Measurements from ENCODE around the gene BAZ2B.

Gene BAZ2B

DNA sequence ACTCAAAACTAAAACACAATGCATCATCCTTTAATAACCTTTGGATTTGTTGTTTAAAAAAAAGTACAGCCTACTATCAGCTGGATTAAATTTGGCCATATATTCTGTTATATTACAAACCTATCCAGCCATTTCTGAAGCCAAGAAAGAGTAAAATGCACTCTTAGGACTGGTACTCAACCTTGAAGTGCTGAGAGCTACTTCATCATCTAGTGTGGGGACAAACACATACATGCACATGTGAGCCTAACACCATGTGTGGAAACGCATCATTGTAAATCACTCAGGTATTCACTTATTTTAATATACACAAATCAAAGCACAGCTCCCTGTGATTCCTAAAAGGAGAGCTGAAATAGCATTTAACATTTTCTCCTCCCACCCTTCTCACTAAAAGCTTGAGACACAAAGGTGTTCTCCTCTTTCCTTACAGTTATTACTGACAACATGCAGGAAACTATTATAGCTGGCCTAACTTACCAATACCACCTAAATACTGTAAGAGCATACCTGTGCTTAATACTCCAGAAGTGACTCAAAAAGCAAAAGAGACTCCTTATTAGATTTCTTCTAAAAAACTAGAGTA is 7.5 kb downstream of the BAZ2B start:
- peaks cover 12% of the 10 kb centered on the region for H3K27me3 Mint-ChIP-seq (ENCODE audit: low read depth)
- H3K36me3 Mint-ChIP-seq (ENCODE audit: low read depth): no peaks in the 10 kb centered on the region
- no peaks in the 10 kb centered on the region for H3K9me3 Mint-ChIP-seq
- no peaks in the 10 kb centered on the region for H3K4me1 Mint-ChIP-seq (ENCODE audit: low read depth)
- DNase-seq (ENCODE audit: low spot score): no peak
- H3K4me3 Mint-ChIP-seq: no peak overlapping the region
- H3K27ac Mint-ChIP-seq: no peak overlapping the region

DNA sequence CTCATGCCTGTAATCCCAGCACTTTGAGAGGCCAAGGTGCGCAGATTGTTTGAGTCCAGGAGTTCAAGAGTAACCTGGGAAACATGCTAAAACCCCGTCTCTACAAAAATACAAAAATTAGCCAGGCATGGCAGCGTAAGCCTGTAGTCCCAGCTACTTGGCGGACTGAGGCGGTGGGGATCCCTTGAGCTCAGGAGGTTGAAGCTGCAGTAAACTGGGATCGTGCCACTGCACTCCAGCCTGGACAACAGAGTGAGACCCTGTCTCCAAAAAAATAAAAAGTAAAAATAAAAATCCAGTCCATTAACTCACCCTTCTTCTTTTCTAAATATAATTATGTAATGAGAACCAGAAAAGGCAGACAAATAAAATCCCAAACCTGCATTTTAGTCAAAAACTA is 8.2 kb downstream of the BAZ2B start:
- no peaks in the 10 kb centered on the region for H3K36me3 Mint-ChIP-seq (ENCODE audit: low read depth)
- peaks cover 9% of the 10 kb centered on the region for H3K27me3 Mint-ChIP-seq (ENCODE audit: low read depth)
- no peaks in the 10 kb centered on the region for H3K4me1 Mint-ChIP-seq (ENCODE audit: low read depth)
- no peak for DNase-seq (ENCODE audit: low spot score)
- H3K4me3 Mint-ChIP-seq: no peak overlapping the region
- H3K9me3 Mint-ChIP-seq: no peaks in the 10 kb centered on the region
- H3K27ac Mint-ChIP-seq: no peak overlapping the region

DNA sequence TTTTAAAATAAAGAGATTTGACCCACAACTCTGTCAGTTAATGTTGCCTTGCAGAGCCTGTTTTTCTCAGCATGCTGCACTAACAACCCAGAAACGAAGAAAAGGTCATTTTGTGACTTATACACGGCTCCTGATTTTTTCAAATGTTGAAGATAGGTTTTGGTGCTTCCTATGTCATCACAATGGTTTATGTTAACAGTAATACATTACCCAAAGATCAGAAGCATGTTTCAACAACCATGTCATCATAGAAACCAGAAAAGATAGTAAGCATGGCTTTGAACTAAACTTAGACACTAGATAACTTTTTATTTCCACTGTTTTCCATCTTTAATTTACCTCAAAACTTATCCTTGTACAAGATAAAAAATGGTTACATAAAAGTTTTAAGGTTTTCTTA is 10.1 kb downstream of the BAZ2B start:
- Mint-ChIP-seq H3K27ac (no peak overlapping the region), H3K27me3 (ENCODE audit: low read depth) (peaks cover 4% of the 10 kb centered on the region), H3K4me1 (ENCODE audit: low read depth) (no peaks in the 10 kb centered on the region), H3K4me3 (no peak overlapping the region), H3K9me3 (no peaks in the 10 kb centered on the region), H3K36me3 (ENCODE audit: low read depth) (no peaks in the 10 kb centered on the region)
- DNase-seq (ENCODE audit: low spot score): no peak

DNA sequence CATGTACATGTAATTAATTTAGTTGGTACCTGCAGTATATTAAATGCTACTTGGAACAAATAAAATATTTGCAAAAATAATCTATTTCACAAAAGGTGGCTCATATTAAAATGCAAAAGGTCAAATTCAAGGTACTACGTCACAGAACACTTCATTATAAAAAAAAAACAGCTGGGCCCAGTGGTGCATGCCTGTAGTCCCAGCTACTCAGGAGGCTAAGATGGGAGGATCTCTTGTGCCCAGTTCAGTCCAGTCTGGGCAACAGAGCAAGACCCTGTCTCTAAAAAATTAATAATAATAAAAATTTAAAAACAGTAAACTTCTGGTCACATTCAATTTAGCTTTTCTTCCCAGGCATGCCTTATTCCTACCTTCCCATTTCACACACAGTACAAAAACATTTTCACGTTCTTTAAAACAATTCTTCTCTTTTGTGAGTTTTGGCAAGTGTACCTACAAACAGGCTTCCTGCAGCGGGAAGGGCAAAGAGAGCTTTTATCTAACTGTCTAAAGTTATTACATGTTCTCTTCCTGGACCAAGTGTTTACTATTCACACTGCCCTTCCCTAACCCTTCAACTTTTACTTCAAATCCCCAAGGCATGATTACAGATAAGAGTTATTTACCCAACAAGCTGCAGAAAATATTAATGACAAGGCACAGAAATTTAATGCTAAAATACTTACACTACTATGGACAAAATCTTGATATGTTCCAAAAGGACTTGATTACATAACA is 10.7 kb downstream of the BAZ2B start:
- H3K27ac Mint-ChIP-seq: no peak overlapping the region
- no peak for DNase-seq (ENCODE audit: low spot score)
- H3K4me1 Mint-ChIP-seq (ENCODE audit: low read depth): no peaks in the 10 kb centered on the region
- H3K4me3 Mint-ChIP-seq: no peak overlapping the region
- no peaks in the 10 kb centered on the region for H3K36me3 Mint-ChIP-seq (ENCODE audit: low read depth)
- no peaks in the 10 kb centered on the region for H3K9me3 Mint-ChIP-seq
- H3K27me3 Mint-ChIP-seq (ENCODE audit: low read depth): peaks cover 4% of the 10 kb centered on the region

DNA sequence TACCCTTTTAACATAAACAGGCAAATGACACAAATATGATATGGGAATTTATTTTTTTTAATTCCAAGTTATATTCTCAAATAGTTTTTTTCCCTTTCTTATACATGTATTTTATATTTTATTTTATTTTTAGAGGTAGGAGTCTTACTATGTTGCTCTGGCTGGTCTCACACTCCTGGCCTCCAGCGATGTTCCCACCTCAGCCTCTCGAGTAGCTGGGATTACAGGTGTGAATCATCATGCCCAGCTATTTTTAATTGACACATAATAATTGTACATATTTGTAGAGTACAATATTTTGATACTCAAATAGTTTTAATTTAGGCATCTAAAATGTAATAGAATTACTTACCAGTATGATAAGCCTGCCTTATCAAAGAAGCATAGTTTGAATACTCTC is 12.2 kb downstream of the BAZ2B start:
- Mint-ChIP-seq H3K27ac (no peak overlapping the region), H3K9me3 (no peaks in the 10 kb centered on the region), H3K4me1 (ENCODE audit: low read depth) (no peaks in the 10 kb centered on the region), H3K4me3 (no peak overlapping the region), H3K36me3 (ENCODE audit: low read depth) (no peaks in the 10 kb centered on the region), H3K27me3 (ENCODE audit: low read depth) (no peaks in the 10 kb centered on the region)
- DNase-seq (ENCODE audit: low spot score): no peak

- no peak overlapping the region for H3K4me3 Mint-ChIP-seq
- H3K27me3 Mint-ChIP-seq (ENCODE audit: low read depth): no peaks in the 10 kb centered on the region
- no peaks in the 10 kb centered on the region for H3K9me3 Mint-ChIP-seq
- no peaks in the 10 kb centered on the region for H3K36me3 Mint-ChIP-seq (ENCODE audit: low read depth)
- no peak for DNase-seq (ENCODE audit: low spot score)
- no peaks in the 10 kb centered on the region for H3K4me1 Mint-ChIP-seq (ENCODE audit: low read depth)
- H3K27ac Mint-ChIP-seq: no peak overlapping the region
These were observed 15.6 kb downstream of the BAZ2B start for GRCh38 chr2:159600752-159601151.

DNA sequence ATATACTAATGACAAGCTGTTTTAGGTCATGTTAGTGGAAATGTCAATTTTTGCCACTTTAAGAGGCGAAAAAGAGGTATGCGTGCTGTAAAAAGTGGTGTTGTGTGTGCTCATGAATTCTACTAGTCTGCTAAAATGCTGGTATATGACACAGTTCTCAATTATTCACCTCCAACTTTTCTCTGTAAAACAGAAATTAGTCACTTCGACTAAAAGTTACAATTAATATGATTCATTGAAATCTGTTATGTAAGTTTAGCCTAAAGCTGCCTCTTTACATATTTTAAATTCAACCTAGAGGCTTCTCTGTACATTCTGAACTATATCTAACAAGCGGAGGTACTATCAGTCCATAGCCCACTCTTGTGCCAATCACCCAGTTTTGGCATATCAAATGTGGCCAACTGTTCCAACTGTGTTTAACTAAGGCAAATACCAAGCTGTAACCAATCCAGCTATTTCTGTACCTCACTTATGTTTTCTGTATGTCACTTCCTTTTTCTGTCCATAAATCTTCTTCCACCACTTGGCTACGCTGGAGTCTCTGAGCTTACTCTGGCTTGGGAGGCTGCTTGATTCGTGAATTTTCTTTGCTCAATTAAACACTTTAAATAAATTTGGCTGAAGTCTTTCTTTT is 20.8 kb downstream of the BAZ2B start:
- Mint-ChIP-seq H3K4me1 (ENCODE audit: low read depth) (no peaks in the 10 kb centered on the region), H3K9me3 (no peaks in the 10 kb centered on the region), H3K4me3 (no peak overlapping the region), H3K27ac (no peak overlapping the region), H3K27me3 (ENCODE audit: low read depth) (no peaks in the 10 kb centered on the region), H3K36me3 (ENCODE audit: low read depth) (no peaks in the 10 kb centered on the region)
- no peak for DNase-seq (ENCODE audit: low spot score)

GRCh38 chr2:159592441-159592840 is 23.9 kb downstream of the BAZ2B start:
- no peaks in the 10 kb centered on the region for H3K36me3 Mint-ChIP-seq (ENCODE audit: low read depth)
- DNase-seq (ENCODE audit: low spot score): no peak
- no peaks in the 10 kb centered on the region for H3K27me3 Mint-ChIP-seq (ENCODE audit: low read depth)
- H3K4me3 Mint-ChIP-seq: no peak overlapping the region
- H3K4me1 Mint-ChIP-seq (ENCODE audit: low read depth): no peaks in the 10 kb centered on the region
- no peak overlapping the region for H3K27ac Mint-ChIP-seq
- no peaks in the 10 kb centered on the region for H3K9me3 Mint-ChIP-seq

- Mint-ChIP-seq H3K27me3 (ENCODE audit: low read depth) (no peaks in the 10 kb centered on the region), H3K27ac (no peak overlapping the region), H3K36me3 (ENCODE audit: low read depth) (no peaks in the 10 kb centered on the region), H3K9me3 (no peaks in the 10 kb centered on the region), H3K4me3 (no peak overlapping the region), H3K4me1 (ENCODE audit: low read depth) (no peaks in the 10 kb centered on the region)
- no peak for DNase-seq (ENCODE audit: low spot score)
These were observed 25.1 kb downstream of the BAZ2B start for GRCh38 chr2:159591221-159591620.

DNA sequence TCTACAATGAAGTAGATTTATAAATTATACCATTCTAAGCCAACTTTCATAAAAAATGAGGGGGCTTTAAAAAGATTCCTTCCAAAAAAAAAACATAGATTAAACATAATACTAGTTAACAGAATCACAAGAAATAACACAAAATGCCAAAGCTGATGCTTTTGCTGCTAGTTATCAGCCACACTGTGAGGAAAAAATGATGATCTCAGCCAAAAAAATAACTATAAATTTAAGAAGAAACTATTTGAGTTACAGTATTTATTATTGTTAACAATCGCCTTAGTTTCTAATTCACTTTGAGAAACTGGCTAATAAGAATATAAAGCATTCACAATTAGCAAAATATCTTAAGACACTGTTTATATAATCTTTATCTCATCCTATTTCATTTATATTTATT is 27.1 kb downstream of the BAZ2B start:
- Mint-ChIP-seq H3K27me3 (ENCODE audit: low read depth) (no peaks in the 10 kb centered on the region), H3K9me3 (no peaks in the 10 kb centered on the region), H3K36me3 (ENCODE audit: low read depth) (no peaks in the 10 kb centered on the region), H3K4me3 (no peak overlapping the region), H3K4me1 (ENCODE audit: low read depth) (no peaks in the 10 kb centered on the region), H3K27ac (no peak overlapping the region)
- DNase-seq (ENCODE audit: low spot score): no peak

- Mint-ChIP-seq H3K27ac (no peak overlapping the region), H3K9me3 (no peaks in the 10 kb centered on the region), H3K4me3 (no peak overlapping the region), H3K4me1 (ENCODE audit: low read depth) (no peaks in the 10 kb centered on the region), H3K27me3 (ENCODE audit: low read depth) (no peaks in the 10 kb centered on the region), H3K36me3 (ENCODE audit: low read depth) (no peaks in the 10 kb centered on the region)
- no peak for DNase-seq (ENCODE audit: low spot score)
These were observed 30.3 kb downstream of the BAZ2B start for GRCh38 chr2:159586034-159586433.

- Mint-ChIP-seq H3K36me3 (ENCODE audit: low read depth) (no peaks in the 10 kb centered on the region), H3K4me1 (ENCODE audit: low read depth) (no peaks in the 10 kb centered on the region), H3K27ac (no peak overlapping the region), H3K27me3 (ENCODE audit: low read depth) (no peaks in the 10 kb centered on the region), H3K9me3 (no peaks in the 10 kb centered on the region), H3K4me3 (no peak overlapping the region)
- no peak for DNase-seq (ENCODE audit: low spot score)
These were observed 30.7 kb downstream of the BAZ2B start for GRCh38 chr2:159585622-159586021.

GRCh38 chr2:159584796-159585195 is 31.6 kb downstream of the BAZ2B start:
- Mint-ChIP-seq H3K27me3 (ENCODE audit: low read depth) (no peaks in the 10 kb centered on the region), H3K4me1 (ENCODE audit: low read depth) (no peaks in the 10 kb centered on the region), H3K27ac (no peak overlapping the region), H3K36me3 (ENCODE audit: low read depth) (no peaks in the 10 kb centered on the region), H3K9me3 (no peaks in the 10 kb centered on the region), H3K4me3 (no peak overlapping the region)
- DNase-seq (ENCODE audit: low spot score): no peak

- H3K9me3 Mint-ChIP-seq: peaks cover 9% of the 10 kb centered on the region
These were observed 42.3 kb downstream of the BAZ2B start for GRCh38 chr2:159573846-159574606.

More at GRCh38 chr2:159573846-159574606, 42.3 kb downstream of the BAZ2B start:
- Mint-ChIP-seq H3K27ac (no peak overlapping the region), H3K27me3 (ENCODE audit: low read depth) (peaks cover 7% of the 10 kb centered on the region), H3K4me1 (ENCODE audit: low read depth) (no peaks in the 10 kb centered on the region), H3K4me3 (no peak overlapping the region), H3K36me3 (ENCODE audit: low read depth) (no peaks in the 10 kb centered on the region)
- DNase-seq (ENCODE audit: low spot score): no peak
